Smooth muscle cell (in vitro differentiated cells): ENCODE measurements around the gene MRPL28. TPM values are rescaled to one million over a fixed set of nuclear protein-coding genes. Genes with fewer than 3 reads are reported as not detected.

Experiments
- DNase-seq: peaks from one replicate; lab custom pipeline; 2025; ENCODE audit not compliant: unreplicated experiment; lab: John Stamatoyannopoulos, UW
- H2AFZ ChIP-seq: fragments of 200-600 bp; sonication (generic); 2 replicates; pipeline ENCODE4 v1.6.0; 2016; ENCODE audit warnings: antibody characterized with exemption, low read depth, mild to moderate bottlenecking
- H3F3A ChIP-seq: fragments of 200-600 bp; sonication (generic); 2 replicates; pipeline ENCODE4 v1.6.0; 2017; ENCODE audit warnings: antibody characterized with exemption, low read depth
- H3K27ac ChIP-seq: fragments of 200-600 bp; sonication (generic); 2 replicates; pipeline ENCODE4 v1.5.1; 2016; ENCODE audit warnings: low read depth, mild to moderate bottlenecking
- H3K27me3 ChIP-seq: fragments of 200-600 bp; sonication (generic); 2 replicates; pipeline ENCODE4 v1.6.1; 2016; ENCODE audit warnings: low read depth, mild to moderate bottlenecking
- H3K36me3 ChIP-seq: fragments of 200-600 bp; sonication (generic); 2 replicates; pipeline ENCODE4 v1.5.1; 2016; ENCODE audit warnings: low read depth
- H3K4me1 ChIP-seq: fragments of 200-600 bp; sonication (generic); 2 replicates; pipeline ENCODE4 v1.5.1; 2016; ENCODE audit warnings: low read depth
- H3K4me2 ChIP-seq: fragments of 200-600 bp; sonication (generic); 2 replicates; pipeline ENCODE4 v1.6.0; 2016; ENCODE audit warnings: mild to moderate bottlenecking
- H3K4me3 ChIP-seq: fragments of 200-600 bp; sonication (generic); 2 replicates; pipeline ENCODE4 v1.5.1; 2016; ENCODE audit warnings: mild to moderate bottlenecking
- H3K79me2 ChIP-seq: fragments of 200-600 bp; sonication (generic); 2 replicates; pipeline ENCODE4 v1.6.0; 2016; ENCODE audit warnings: low read depth, mild to moderate bottlenecking
- H3K9ac ChIP-seq: fragments of 200-600 bp; sonication (generic); 2 replicates; pipeline ENCODE4 v1.6.0; 2016; ENCODE audit warnings: low read depth
- H3K9me3 ChIP-seq: fragments of 200-600 bp; sonication (generic); replicated peaks from 2 replicates; pipeline ENCODE4 v1.5.1; 2016; ENCODE audit warnings: low read depth
- H4K20me1 ChIP-seq: fragments of 200-600 bp; sonication (generic); 2 replicates; pipeline ENCODE4 v1.6.0; 2016; ENCODE audit warnings: low read depth
- WGBS: methylation state at CpG from one replicate; pipeline ENCODE4 v1.1.7; 2016; ENCODE audit warnings: low lambda C conversion rate; 5-methylcytosine and 5-hydroxymethylcytosine counted together
- polyA plus RNA-seq: library from polyadenylated mRNA; unstranded; fragments of >200 nt; fragmentation: Nextera tagmentation; extraction: Ambion mirVana; gene quantifications from 2 replicates; pipeline ENCODE4 v1.2.1, GENCODE V29; 2016
- total RNA-seq: library from RNA; depleted of rRNA; stranded (reverse); fragments of >200 nt; gene quantifications from 2 replicates; pipeline ENCODE4 v1.2.3, GENCODE V29; 2014
- TF ChIP-seq, protein P1 (sequence below): fragments of 200-600 bp; sonication (generic); IDR thresholded peaks from 2 replicates; pipeline ENCODE4 v1.5.1; 2017; ENCODE audit warnings: borderline replicate concordance, mild to moderate bottlenecking, antibody characterized with exemption; ENCODE audit not compliant: insufficient read depth, poor library complexity, severe bottlenecking

MRPL28 gene
- total and polyA plus RNA-seq, 2 experiments from 2014 or later, result 84.6 to 155 TPM

GRCh38 chr16:376817-377418 lies 6.6 kb upstream of the MRPL28 start:
- Histone ChIP-seq H3K4me2 (no peak overlapping the region), H3K36me3 (no peaks in the 10 kb centered on the region), H3F3A (no peaks in the 10 kb centered on the region), H2AFZ (no peak overlapping the region), H3K27me3 (no peaks in the 10 kb centered on the region), H3K79me2 (peaks cover 30% of the 10 kb centered on the region), H3K4me1 (no peaks in the 10 kb centered on the region), H3K27ac (no peak overlapping the region), H4K20me1 (peaks cover 25% of the 10 kb centered on the region), H3K4me3 (no peak overlapping the region), H3K9me3 (no peaks in the 10 kb centered on the region), H3K9ac (no peak overlapping the region)
- WGBS, result 93% methylated on average over 21 of the region's 26 CpGs
- DNase-seq, result no peak
- TF ChIP-seq, protein P1, sequence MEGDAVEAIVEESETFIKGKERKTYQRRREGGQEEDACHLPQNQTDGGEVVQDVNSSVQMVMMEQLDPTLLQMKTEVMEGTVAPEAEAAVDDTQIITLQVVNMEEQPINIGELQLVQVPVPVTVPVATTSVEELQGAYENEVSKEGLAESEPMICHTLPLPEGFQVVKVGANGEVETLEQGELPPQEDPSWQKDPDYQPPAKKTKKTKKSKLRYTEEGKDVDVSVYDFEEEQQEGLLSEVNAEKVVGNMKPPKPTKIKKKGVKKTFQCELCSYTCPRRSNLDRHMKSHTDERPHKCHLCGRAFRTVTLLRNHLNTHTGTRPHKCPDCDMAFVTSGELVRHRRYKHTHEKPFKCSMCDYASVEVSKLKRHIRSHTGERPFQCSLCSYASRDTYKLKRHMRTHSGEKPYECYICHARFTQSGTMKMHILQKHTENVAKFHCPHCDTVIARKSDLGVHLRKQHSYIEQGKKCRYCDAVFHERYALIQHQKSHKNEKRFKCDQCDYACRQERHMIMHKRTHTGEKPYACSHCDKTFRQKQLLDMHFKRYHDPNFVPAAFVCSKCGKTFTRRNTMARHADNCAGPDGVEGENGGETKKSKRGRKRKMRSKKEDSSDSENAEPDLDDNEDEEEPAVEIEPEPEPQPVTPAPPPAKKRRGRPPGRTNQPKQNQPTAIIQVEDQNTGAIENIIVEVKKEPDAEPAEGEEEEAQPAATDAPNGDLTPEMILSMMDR, result no peak

DNA sequence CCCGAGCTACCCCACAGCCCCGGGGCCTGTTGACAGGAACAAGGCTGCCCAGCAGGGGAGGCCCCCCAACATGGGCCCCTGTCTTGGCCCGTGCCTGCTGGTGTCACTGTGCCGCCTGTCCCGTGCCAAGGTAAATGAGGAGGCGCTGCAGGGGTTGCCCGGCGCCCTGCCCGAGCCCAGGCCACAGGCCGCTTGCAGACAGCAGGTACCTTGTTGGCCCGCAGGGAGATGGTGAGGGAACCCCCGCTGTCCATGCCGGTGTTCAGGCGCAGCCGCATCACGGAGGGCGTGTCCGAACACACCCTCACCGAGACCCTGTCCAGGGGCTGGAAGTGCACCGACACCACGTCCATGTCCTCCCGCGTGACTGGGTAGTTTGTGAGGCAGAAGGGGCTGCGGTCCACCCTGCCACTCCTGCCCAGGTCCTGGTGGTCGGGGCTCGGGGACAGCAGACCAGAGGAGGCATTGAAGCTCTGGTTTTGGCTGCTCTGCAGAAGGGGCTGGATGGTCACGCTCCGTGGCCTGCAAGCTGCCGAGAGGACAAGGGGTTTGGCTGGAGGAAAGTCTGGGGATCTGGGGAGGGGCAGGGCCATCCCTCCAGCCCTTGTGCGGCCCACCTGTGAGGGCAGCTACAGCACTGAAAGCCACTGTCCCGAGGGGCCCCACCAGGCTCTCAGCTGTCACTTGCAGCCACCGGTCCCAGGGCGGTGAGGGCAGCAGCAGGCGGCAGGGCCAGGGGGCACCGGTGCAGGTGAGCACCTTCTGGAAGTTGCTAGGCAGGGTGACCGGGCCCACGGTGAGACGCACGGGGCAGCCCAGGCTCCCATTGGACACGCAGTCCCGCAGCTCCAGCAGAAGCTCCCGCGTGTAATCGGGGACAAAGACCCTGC lies 5.8 kb upstream of the MRPL28 start:
- DNase-seq, result no peak
- no peak overlapping the region for H2AFZ ChIP-seq
- H3K36me3 ChIP-seq, result no peaks in the 10 kb centered on the region
- H3K9me3 ChIP-seq, result no peaks in the 10 kb centered on the region
- H3K4me3 ChIP-seq, result no peak overlapping the region
- H3K27me3 ChIP-seq, result no peaks in the 10 kb centered on the region
- no peaks in the 10 kb centered on the region for H3F3A ChIP-seq
- peaks cover 27% of the 10 kb centered on the region for H3K79me2 ChIP-seq
- H3K27ac ChIP-seq, result no peak overlapping the region
- H4K20me1 ChIP-seq, result peaks cover 25% of the 10 kb centered on the region
- H3K4me2 ChIP-seq, result no peak overlapping the region
- 97% methylated on average over 44 of the region's 44 CpGs for WGBS
- TF ChIP-seq, protein P1, result no peak
- no peak overlapping the region for H3K9ac ChIP-seq
- H3K4me1 ChIP-seq, result no peaks in the 10 kb centered on the region

GRCh38 chr16:375212-375611 lies 4.9 kb upstream of the MRPL28 start:
- Histone ChIP-seq H4K20me1 (peaks cover 19% of the 10 kb centered on the region), H2AFZ (no peak overlapping the region), H3K27ac (no peak overlapping the region), H3F3A (no peaks in the 10 kb centered on the region), H3K9ac (no peak overlapping the region), H3K36me3 (no peaks in the 10 kb centered on the region), H3K4me2 (no peak overlapping the region), H3K9me3 (no peaks in the 10 kb centered on the region), H3K4me1 (peaks cover 5% of the 10 kb centered on the region), H3K4me3 (no peak overlapping the region), H3K27me3 (no peaks in the 10 kb centered on the region), H3K79me2 (peaks cover 20% of the 10 kb centered on the region)
- 97% methylated on average over 22 of the region's 23 CpGs for WGBS
- TF ChIP-seq, protein P1, result no peak
- no peak for DNase-seq
